ENCODE data around the gene KATNAL1. TPM values are rescaled to one million over a fixed set of nuclear protein-coding genes. Genes with fewer than 3 reads are reported as not detected.

The KATNAL1 gene
- total and polyA plus RNA-seq, 8 donors = 1.2 to 24.2 (median 4.2) TPM

GRCh38 chr13:30299786-30300185 lies 7.6 kb downstream of the KATNAL1 start:
- Histone ChIP-seq H3K27ac (no peak overlapping the region), H3K36me3 (no peaks in the 10 kb centered on the region), H3K4me3 (no peak overlapping the region), H3K9me3 (no peaks in the 10 kb centered on the region), H3K27me3 (no peaks in the 10 kb centered on the region), H3K4me1 (peaks cover 0 to 36% (median 15%) of the 10 kb centered on the region in 4 donors)
- intact Hi-C loops (cut with DNase I; ENCODE audit: low total_unique reads) = no loop called here
- DNase-seq = no peak
- TF ChIP-seq POLR2AphosphoS5 (IDR thresholded peaks at IDR 0.05) = no peak
- TF ChIP-seq CTCF (IDR thresholded peaks at IDR 0.05) = no peak
- no peak for TF ChIP-seq POLR2A (IDR thresholded peaks at IDR 0.05)
- no peak for TF ChIP-seq EP300 (IDR thresholded peaks at IDR 0.05)

- Histone ChIP-seq H3K4me3 (no peak overlapping the region), H3K27ac (no peak overlapping the region), H3K9me3 (no peaks in the 10 kb centered on the region), H3K4me1 (peaks cover 0 to 11% (median 4%) of the 10 kb centered on the region in 4 donors), H3K27me3 (no peaks in the 10 kb centered on the region), H3K36me3 (no peaks in the 10 kb centered on the region)
- 93 to 100% (median 98%) methylated on average over 2 of the region's 2 CpGs for WGBS, 5 donors
- DNase-seq = no peak
- no peak for TF ChIP-seq CTCF (IDR thresholded peaks at IDR 0.05)
- intact Hi-C loops (cut with DNase I; ENCODE audit: low total_unique reads) = no loop called here
Measured at GRCh38 chr13:30295116-30295515, 12.2 kb downstream of the KATNAL1 start.

GRCh38 chr13:30294004-30294403 lies 13.3 kb downstream of the KATNAL1 start:
- TF ChIP-seq CTCF (IDR thresholded peaks at IDR 0.05) (no peak), POLR2A (IDR thresholded peaks at IDR 0.05) (no peak), EP300 (IDR thresholded peaks at IDR 0.05) (no peak), POLR2AphosphoS5 (IDR thresholded peaks at IDR 0.05) (no peak)
- Histone ChIP-seq H3K36me3 (no peaks in the 10 kb centered on the region), H3K9me3 (no peaks in the 10 kb centered on the region), H3K27me3 (no peaks in the 10 kb centered on the region), H3K27ac (no peak overlapping the region), H3K4me3 (no peak overlapping the region), H3K4me1 (peaks cover 0 to 21% (median 8%) of the 10 kb centered on the region in 4 donors)
- intact Hi-C loops (cut with DNase I; ENCODE audit: low total_unique reads) = no loop called here
- 50 to 88% (median 85%) methylated on average over 3 of the region's 3 CpGs for WGBS, 5 donors
- no peak for DNase-seq

GRCh38 chr13:30292325-30292724 lies 15.0 kb downstream of the KATNAL1 start:
- intact Hi-C loops (cut with DNase I; ENCODE audit: low total_unique reads) = no loop called here
- H3K27ac ChIP-seq = no peak overlapping the region
- H3K4me3 ChIP-seq = no peak overlapping the region
- peaks cover 0 to 33% (median 9%) of the 10 kb centered on the region in 4 donors for H3K4me1 ChIP-seq
- TF ChIP-seq EP300 (IDR thresholded peaks at IDR 0.05) (no peak), CTCF (IDR thresholded peaks at IDR 0.05) (no peak), POLR2AphosphoS5 (IDR thresholded peaks at IDR 0.05) (no peak), POLR2A (IDR thresholded peaks at IDR 0.05) (no peak)
- no peaks in the 10 kb centered on the region for H3K36me3 ChIP-seq
- H3K9me3 ChIP-seq = no peaks in the 10 kb centered on the region
- DNase-seq = no peak
- H3K27me3 ChIP-seq = no peaks in the 10 kb centered on the region
